Activated CD8-positive, alpha-beta memory T cell treated with anti-CD3 and anti-CD28 coated beads for 48 hours (primary cell): Measurements from ENCODE around the gene ZNF705A.
"Not testable (repeated sequence)": the region's sequence is repeated elsewhere in the genome, so short reads cannot be mapped to it uniquely, and the experiment has no call there.

Experiments
- DNase-seq, 3 experiments: peaks; one replicate each; pipeline ENCODE4 v3.0.0-alpha.2; 2020; ENCODE audit warnings: low read depth in 2 of 3, low spot score in 2 of 3

Gene ZNF705A

DNA sequence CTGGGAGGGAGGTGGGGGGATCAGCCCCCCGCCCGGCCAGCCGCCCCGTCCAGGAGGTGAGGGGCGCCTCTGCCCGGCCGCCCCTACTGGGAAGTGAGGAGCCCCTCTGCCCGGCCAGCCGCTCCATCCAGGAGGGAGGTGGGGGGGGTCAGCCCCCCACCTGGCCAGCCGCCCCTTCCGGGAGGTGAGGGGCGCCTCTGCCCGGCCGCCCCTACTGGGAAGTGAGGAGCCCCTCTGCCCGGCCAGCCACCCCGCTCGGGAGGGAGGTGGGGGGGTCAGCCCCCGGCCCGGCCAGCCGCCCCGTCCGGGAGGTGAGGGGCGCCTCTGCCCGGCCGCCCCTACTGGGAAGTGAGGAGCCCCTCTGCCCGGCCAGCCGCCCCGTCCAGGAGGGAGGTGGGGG, 27.4 kb downstream of the ZNF705A start:
- DNase-seq = not testable (repeated sequence)

DNA sequence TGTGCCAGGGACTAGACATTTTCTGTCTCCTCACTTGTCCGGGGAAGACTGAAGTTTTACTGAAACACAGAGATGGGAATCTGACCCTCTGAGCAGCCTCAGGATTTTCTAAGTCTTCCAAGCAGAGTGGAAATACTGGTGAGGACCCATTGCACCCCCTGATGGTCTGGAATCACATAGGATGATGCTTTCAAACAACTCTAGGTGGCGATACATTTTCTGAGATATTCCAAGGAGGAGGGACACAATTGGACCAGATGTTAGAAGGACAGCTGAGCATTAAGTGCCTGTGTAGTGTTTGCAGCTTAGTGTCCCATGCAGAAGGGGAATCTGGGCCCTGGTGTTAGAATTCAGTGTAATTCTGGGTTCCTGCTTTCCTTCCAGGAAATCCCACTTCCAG, 31.3 kb downstream of the ZNF705A start:
- DNase-seq = not testable (repeated sequence)

- not testable (repeated sequence) for DNase-seq
Measured at GRCh38 chr12:8197685-8198308, 41.0 kb downstream of the ZNF705A start.

DNA sequence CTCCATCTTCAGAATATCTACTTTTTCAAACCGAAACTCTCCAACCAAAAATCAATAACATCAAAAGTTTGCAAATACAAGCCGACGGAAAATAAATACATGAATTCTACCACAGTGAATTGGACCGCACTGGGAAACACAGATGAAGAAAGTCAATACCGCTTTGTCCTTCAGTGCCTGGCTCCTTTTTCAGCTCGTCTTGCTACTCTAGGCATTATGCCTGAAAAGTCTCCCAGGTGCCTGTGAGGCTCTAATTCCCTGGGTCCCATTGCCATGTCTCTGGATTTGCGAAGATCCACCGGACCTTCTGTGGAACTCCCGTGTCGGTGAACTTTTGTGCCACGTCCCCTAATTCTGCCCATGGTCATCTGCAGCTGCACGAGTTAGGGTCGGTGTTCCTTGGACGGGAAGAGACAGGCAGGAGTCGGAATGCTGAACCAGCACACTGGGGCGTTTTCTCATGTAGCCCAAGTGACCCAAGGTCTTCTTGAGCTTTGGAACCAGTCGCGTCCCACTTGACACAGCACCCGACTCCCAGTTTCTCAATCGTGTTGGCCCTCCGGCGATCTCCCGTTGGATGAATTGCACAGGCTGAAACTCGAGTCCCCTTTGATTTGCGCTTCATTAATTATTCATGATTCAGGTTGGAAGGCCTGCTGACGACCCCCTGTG, 62.0 kb downstream of the ZNF705A start:
- DNase-seq = not testable (repeated sequence)

DNA sequence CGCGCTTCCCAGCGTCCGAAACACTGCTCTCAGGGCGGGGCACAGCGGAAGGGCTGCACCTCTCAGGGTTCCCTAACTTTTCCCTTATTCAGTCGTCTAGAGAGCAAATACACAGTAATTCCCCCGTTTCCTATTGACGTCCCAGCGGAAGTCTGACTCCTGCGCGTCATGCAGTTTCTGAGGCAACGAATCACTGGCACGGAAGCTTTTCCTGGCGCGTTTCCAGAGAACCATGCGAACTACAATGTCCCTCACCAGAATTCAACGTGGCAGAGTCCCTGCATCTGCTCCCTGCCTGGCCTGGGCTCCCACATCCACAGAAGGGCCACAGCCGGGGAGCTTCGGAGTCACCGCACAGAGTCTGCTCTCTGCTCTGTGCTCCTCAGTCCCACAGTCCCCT, 64.6 kb downstream of the ZNF705A start:
- not testable (repeated sequence) for DNase-seq

DNA sequence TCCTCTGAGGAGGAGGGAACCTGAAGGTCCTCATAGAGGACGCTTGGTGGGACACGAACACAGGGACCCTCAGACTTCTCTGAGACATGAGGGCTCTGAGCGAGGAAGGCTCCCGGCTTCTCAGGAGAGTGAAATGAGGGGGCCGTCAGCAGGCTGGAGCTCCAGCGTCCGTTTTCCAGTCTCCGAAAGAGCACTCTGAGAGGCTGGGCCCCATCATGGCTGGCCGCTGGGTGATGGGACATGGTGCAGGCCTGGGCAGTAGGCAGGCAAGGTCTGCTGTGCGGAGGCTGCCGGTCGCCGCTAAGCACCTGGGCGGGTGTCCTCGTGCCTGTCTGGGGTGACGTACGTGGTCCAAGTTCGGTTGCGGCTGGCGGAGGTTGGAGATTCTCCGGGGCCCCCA, 65.0 kb downstream of the ZNF705A start:
- not testable (repeated sequence) for DNase-seq

GRCh38 chr12:8222303-8222702, 65.5 kb downstream of the ZNF705A start:
- DNase-seq = not testable (repeated sequence)

- not testable (repeated sequence) for DNase-seq
Measured at GRCh38 chr12:8223646-8224045, 66.8 kb downstream of the ZNF705A start.

DNA sequence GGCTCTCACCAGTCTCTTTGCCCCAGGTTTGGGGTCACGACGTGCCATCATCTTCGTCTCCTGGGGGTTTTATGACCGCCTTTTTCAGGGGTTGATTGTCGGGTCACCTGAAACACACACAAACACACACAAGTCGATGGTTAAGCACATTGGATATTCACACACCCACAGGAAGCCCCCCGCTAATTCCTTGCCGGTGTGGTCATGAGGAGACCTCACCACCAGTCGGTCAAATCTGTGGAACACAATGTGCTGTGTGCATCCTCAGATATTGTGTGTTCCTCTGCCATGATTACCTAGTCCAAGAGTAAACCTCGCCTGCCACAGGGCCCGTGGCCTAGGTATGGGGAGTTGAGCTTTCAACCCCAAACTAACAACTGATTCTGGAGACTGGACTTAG, 68.0 kb downstream of the ZNF705A start:
- not testable (repeated sequence) for DNase-seq

GRCh38 chr12:8226355-8226754, 69.5 kb downstream of the ZNF705A start:
- no peak for DNase-seq

GRCh38 chr12:8226992-8227731, 70.3 kb downstream of the ZNF705A start, which contains the start of gene FAM90A1:
Gene FAM90A1 (minus strand): TSS chr12:8227618. CDS start chr12:8224832, 2,786 bp downstream.
- not testable (repeated sequence) for DNase-seq

- not testable (repeated sequence) for DNase-seq
Measured at GRCh38 chr12:8227732-8228077, 70.9 kb downstream of the ZNF705A start.

DNA sequence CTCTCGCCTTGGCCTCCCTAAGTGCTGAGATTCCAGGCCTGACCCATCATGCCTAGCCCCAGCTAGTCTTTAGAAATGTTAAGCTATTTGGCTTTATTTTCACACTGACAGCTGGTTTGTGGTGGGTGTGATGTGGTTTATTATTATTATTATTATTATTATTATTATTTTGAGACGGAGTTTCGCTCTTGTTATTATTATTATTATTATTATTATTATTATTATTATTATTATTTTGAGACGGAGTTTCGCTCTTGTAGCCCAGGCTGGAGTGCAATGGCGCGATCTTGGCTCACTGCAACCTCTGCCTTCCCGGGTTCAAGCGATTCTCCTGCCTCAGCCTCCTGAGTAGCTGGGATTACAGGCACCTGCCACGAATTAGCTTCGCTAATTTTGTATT, 71.8 kb downstream of the ZNF705A start:
- not testable (repeated sequence) for DNase-seq

GRCh38 chr12:8229486-8229885, 72.7 kb downstream of the ZNF705A start:
- not testable (repeated sequence) for DNase-seq
